GM12872 (cell line): ENCODE measurements around the gene GALC.
A peak's percentile ranks its signal among the peaks of the same experiment; 100 is the strongest.

ENCODE experiments used
- TF ChIP-seq, protein P1 (sequence below): IDR thresholded peaks from 3 replicates; pipeline ENCODE4 v1.5.1; 2011; ENCODE audit warnings: low read depth, mild to moderate bottlenecking, low read length, moderate library complexity; ENCODE audit not compliant: insufficient read depth

The GALC gene

DNA sequence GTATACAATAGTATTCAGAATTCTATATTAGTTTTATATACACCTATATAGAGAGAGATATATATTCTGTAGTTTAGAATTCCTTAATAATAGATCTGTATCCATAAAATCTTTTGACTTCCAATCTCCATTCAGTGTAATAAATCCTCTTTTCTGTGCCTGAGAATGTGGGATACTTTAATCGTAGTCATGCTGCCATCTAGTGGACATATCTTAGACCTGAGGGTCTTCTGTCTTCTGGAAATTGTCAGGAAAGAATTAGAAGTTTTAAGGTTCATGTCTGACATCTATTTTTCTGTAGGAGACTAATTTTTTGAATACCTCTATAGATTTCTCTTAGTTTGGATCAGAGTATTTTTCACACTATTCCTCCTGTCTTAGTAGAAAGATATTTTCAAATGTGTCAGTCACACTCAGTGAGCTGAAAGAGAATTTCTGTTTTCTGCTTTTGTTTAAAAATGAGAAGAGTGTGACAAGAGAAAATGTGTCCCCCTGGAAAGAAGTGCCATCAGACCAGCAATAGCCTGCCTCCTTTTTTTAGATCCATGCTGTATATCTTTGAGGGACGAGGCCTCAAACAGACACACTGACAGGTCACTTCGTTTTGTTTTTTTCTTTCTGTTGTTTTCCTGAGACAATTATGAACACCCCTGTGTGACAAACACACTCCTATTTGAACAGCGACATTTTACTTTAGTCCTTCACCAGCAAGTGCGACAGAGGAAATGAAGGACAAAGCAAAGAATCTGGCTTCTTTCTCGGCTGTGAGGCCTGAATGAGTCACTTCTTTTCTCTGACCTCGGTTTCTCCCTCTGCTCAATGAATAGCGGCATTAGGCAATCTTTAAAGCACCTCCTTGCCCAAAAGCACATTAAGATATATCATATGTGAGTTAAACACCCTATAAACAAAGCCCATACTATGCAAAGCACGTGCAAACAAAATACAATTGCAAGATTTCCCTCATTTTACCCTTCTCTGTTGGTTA lies 96.3 kb downstream of the GALC start:
- TF ChIP-seq, protein P1, sequence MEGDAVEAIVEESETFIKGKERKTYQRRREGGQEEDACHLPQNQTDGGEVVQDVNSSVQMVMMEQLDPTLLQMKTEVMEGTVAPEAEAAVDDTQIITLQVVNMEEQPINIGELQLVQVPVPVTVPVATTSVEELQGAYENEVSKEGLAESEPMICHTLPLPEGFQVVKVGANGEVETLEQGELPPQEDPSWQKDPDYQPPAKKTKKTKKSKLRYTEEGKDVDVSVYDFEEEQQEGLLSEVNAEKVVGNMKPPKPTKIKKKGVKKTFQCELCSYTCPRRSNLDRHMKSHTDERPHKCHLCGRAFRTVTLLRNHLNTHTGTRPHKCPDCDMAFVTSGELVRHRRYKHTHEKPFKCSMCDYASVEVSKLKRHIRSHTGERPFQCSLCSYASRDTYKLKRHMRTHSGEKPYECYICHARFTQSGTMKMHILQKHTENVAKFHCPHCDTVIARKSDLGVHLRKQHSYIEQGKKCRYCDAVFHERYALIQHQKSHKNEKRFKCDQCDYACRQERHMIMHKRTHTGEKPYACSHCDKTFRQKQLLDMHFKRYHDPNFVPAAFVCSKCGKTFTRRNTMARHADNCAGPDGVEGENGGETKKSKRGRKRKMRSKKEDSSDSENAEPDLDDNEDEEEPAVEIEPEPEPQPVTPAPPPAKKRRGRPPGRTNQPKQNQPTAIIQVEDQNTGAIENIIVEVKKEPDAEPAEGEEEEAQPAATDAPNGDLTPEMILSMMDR = peak; percentile 46

DNA sequence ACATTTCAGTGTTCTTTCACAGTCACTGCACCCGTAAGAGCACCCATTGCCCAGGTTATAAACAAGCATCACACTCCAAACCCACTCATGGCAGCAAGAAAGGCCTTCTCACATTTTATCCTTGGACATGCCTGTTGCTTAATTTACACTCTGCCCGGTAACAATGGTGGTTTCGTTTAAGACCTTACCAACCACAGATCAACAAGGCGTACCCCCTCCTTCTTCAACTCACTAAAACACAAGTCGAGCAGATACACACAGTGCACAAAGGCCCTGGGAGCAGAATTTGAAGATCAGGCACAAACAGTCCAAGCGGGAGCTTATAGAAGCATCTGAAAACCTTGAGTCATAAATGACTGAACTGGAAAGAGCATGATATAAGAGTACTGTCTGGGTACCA lies 98.1 kb downstream of the GALC start:
- TF ChIP-seq, protein P1 = no peak

DNA sequence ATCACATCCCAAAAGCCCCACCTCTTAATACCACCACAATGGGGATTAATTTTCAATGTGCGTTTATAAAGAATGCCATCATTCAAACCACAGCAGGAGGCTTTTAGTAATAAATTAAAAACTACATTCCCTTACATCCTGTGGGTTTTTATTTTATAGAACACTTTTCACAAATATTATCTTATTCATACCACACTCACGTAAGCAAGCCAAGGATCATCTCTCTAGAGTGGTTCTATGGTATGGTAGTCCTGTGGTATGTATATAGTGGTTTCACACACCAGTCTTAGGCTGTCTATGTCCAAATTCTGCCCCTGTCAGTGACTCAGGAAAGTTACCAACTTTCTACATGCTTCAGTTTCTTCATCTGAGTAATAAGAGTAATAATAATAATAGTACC lies 100.2 kb downstream of the GALC start:
- TF ChIP-seq, protein P1 = no peak

DNA sequence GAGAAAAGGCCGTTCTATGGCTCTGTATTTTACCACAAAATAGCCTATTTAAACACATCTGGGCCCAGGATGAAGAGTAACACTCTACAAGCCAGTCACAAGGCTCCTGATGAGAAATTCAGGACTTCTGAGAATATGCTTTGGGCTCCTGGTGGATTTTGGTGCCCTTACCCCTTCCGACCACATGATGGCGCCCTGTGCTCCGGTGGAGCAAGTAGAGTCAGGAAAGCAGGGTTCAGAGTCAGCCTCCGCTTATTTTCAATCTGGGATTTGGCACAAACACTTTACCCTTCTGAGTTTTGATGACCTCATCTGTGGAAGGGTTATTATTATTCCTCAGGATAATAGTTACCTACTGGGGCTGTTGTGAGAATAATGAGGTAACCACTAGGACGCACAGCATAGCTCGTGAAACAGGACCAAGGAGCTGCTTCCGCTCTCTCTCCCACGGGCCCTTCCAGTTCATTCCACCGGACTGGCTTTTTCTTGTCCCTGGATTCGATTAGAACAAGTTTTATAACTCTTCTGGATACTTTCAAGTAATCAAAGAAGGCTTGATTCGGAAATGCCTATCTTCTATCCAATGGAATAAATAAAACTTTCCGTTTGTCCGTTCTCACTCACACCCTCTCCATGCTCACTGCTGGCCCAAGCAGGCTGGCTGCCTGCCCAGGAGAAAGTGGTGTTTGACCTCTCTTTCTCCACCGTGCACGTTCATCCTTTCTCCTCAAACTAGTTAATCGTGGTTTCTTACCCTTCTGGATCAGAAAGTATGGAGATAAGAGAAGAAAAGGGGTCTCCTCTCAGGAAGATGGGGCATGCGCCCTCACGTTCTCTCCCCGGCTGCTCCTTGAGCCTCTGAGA lies 104.6 kb downstream of the GALC start:
- TF ChIP-seq, protein P1 = peak; percentile 79

DNA sequence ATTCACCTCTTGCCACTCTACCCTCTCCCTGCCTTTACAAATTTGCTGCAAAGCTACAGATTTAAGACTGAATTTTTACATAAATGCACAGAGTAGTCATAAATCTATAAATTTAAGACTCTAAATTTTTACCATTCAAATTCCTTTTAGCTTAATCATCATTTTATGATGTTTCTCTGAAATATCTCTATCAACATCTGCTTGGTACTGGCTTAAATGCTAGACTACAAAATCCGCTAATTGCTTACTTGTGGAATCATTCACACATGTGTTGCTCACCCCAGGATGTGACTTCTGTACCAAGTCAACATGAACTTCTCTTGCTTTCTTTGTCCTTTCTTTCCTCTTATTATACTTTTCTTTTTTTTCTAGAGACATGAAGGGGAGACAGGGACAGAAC lies 109.2 kb downstream of the GALC start:
- TF ChIP-seq, protein P1 = no peak
